ENCODE data around the gene MRPL50.

MRPL50 gene

GRCh38 chr9:101372327-101373118 is 25.9 kb downstream of the MRPL50 start:
- H4K20me1 ChIP-seq (ENCODE audit: low read depth, low read length) = no peaks in the 10 kb centered on the region
- H3K4me3 ChIP-seq (ENCODE audit: insufficient read depth, low read length, poor library complexity, severe bottlenecking) = no peak overlapping the region
- no peak overlapping the region for H2AFZ ChIP-seq (ENCODE audit: low read depth, low read length, severe bottlenecking)
- H3K4me2 ChIP-seq (ENCODE audit: low read depth, low read length, poor library complexity, severe bottlenecking) = no peak overlapping the region
- TF ChIP-seq EZH2phosphoT487 (conservative IDR thresholded peaks at IDR 0.05; ENCODE audit: low read length) = no peak
- TF ChIP-seq CTCF (IDR thresholded peaks at IDR 0.05; ENCODE audit: insufficient read depth, low read length, poor library complexity, severe bottlenecking) = no peak
- H3K9ac ChIP-seq (ENCODE audit: low read length) = no peak overlapping the region
- no peaks in the 10 kb centered on the region for H3F3A ChIP-seq (ENCODE audit: insufficient read depth)
- no peaks in the 10 kb centered on the region for H3K27me3 ChIP-seq (ENCODE audit: low read length)
- no peaks in the 10 kb centered on the region for H3K9me3 ChIP-seq (ENCODE audit: insufficient read depth, low read length)
- H3K9me2 ChIP-seq (replicated peaks; ENCODE audit: insufficient read depth, low read length) = no peaks in the 10 kb centered on the region
- H3K79me2 ChIP-seq (ENCODE audit: insufficient read depth, low read length) = no peaks in the 10 kb centered on the region
- H3K27ac ChIP-seq (ENCODE audit: low read depth, low read length) = no peak overlapping the region
- H3K36me3 ChIP-seq (ENCODE audit: low read length) = no peaks in the 10 kb centered on the region

- no peaks in the 10 kb centered on the region for H3K79me2 ChIP-seq (ENCODE audit: insufficient read depth, low read length)
- H3K4me3 ChIP-seq (ENCODE audit: insufficient read depth, low read length, poor library complexity, severe bottlenecking) = no peak overlapping the region
- no peak overlapping the region for H2AFZ ChIP-seq (ENCODE audit: low read depth, low read length, severe bottlenecking)
- H3K27me3 ChIP-seq (ENCODE audit: low read length) = no peaks in the 10 kb centered on the region
- H3K9me2 ChIP-seq (replicated peaks; ENCODE audit: insufficient read depth, low read length) = no peaks in the 10 kb centered on the region
- H3K36me3 ChIP-seq (ENCODE audit: low read length) = no peaks in the 10 kb centered on the region
- TF ChIP-seq CTCF (IDR thresholded peaks at IDR 0.05; ENCODE audit: insufficient read depth, low read length, poor library complexity, severe bottlenecking) = no peak
- no peak for TF ChIP-seq EZH2phosphoT487 (conservative IDR thresholded peaks at IDR 0.05; ENCODE audit: low read length)
- no peak overlapping the region for H3K27ac ChIP-seq (ENCODE audit: low read depth, low read length)
- no peak overlapping the region for H3K9ac ChIP-seq (ENCODE audit: low read length)
- H3K4me2 ChIP-seq (ENCODE audit: low read depth, low read length, poor library complexity, severe bottlenecking) = no peak overlapping the region
- no peaks in the 10 kb centered on the region for H3K9me3 ChIP-seq (ENCODE audit: insufficient read depth, low read length)
- no peaks in the 10 kb centered on the region for H4K20me1 ChIP-seq (ENCODE audit: low read depth, low read length)
- H3F3A ChIP-seq (ENCODE audit: insufficient read depth) = no peaks in the 10 kb centered on the region
Measured at GRCh38 chr9:101371813-101372212, 26.6 kb downstream of the MRPL50 start.

DNA sequence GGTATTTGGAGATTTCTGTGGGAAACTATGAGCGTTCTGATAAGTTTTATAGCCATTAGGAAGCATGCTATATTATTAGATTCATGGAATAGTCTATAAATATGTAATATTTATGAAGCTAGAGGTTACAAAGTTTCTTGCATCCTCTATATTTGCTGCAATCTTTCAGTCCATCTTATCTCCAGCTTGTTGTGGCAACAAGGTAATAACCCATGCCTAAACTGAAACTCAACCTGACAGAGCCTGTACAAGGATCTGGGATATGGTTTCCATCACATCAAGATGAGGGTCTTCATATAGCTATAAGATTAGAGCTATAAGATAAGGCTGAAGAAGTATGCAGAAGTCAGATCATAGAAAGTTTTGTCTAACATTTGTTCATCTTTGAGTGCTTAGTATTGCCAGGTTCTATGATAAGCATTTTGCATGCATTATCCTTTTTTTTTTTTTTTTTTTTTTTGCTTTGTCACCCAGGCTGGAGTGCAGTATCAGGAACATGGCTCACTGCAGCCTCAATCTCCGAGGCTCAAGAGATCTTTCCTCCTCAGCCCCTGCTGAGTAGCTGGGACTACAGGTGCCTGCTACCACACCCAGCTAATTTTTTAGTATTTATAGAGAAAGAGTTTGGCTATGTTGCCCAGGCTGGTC is 28.4 kb downstream of the MRPL50 start:
- no peak overlapping the region for H2AFZ ChIP-seq (ENCODE audit: low read depth, low read length, severe bottlenecking)
- no peaks in the 10 kb centered on the region for H3K9me3 ChIP-seq (ENCODE audit: insufficient read depth, low read length)
- H3K4me3 ChIP-seq (ENCODE audit: insufficient read depth, low read length, poor library complexity, severe bottlenecking) = no peak overlapping the region
- no peak overlapping the region for H3K27ac ChIP-seq (ENCODE audit: low read depth, low read length)
- no peak overlapping the region for H3K4me2 ChIP-seq (ENCODE audit: low read depth, low read length, poor library complexity, severe bottlenecking)
- H4K20me1 ChIP-seq (ENCODE audit: low read depth, low read length) = no peaks in the 10 kb centered on the region
- H3F3A ChIP-seq (ENCODE audit: insufficient read depth) = no peaks in the 10 kb centered on the region
- H3K9me2 ChIP-seq (replicated peaks; ENCODE audit: insufficient read depth, low read length) = no peaks in the 10 kb centered on the region
- H3K9ac ChIP-seq (ENCODE audit: low read length) = no peak overlapping the region
- H3K27me3 ChIP-seq (ENCODE audit: low read length) = no peaks in the 10 kb centered on the region
- H3K36me3 ChIP-seq (ENCODE audit: low read length) = no peaks in the 10 kb centered on the region
- H3K79me2 ChIP-seq (ENCODE audit: insufficient read depth, low read length) = no peaks in the 10 kb centered on the region
- TF ChIP-seq CTCF (IDR thresholded peaks at IDR 0.05; ENCODE audit: insufficient read depth, low read length, poor library complexity, severe bottlenecking) (no peak), EZH2phosphoT487 (conservative IDR thresholded peaks at IDR 0.05; ENCODE audit: low read length) (no peak)

Data from SU-DHL-6 (cell line).